A673 (cell line): Measurements from ENCODE around the gene TMEM179.

Source experiments
- CTCF ChIP-seq: fragments of 300-800, 200-600 bp; sonication (generic); conservative IDR thresholded peaks from 2 replicates; pipeline ENCODE4 v1.5.1; 2017; ENCODE audit warnings: low read depth, mild to moderate bottlenecking, antibody characterized with exemption, low read length, moderate library complexity, mixed read lengths
- EZH2 ChIP-seq: fragments of 200-600 bp; sonication (generic); IDR thresholded peaks from 2 replicates; pipeline ENCODE4 v1.6.1; 2017; ENCODE audit warnings: borderline replicate concordance, low read depth, mild to moderate bottlenecking, mixed read lengths, antibody characterized with exemption, low read length; ENCODE audit not compliant: poor library complexity, severe bottlenecking

GRCh38 chr14:104545151-104545941, 59.2 kb downstream of the TMEM179 start:
- 0 out of 2 replicates have a peak, but pooled peaks have one; percentile 18 for TF ChIP-seq CTCF
- TF ChIP-seq EZH2 = no peak
